ENCODE data around the gene SULF2. TPM values are rescaled to one million over a fixed set of nuclear protein-coding genes. Genes with fewer than 3 reads are reported as not detected.

The SULF2 gene
- total and polyA plus RNA-seq, 2 of the 13 experiments (the other 11 are each of a cell fraction or from before 2014, with no cell fraction given): 7.2 to 50.9 TPM

- TF ChIP-seq PBX2 (CRISPR knock-in tag; IDR thresholded peaks at IDR 0.05): 0 out of 2 replicates have a peak, but pooled peaks have one; percentile 50
- no peak for TF ChIP-seq RBAK (CRISPR knock-in tag; IDR thresholded peaks at IDR 0.05)
- TF ChIP-seq SP4 (CRISPR knock-in tag; IDR thresholded peaks at IDR 0.05): no peak
- TF ChIP-seq KAT7 (CRISPR knock-in tag; IDR thresholded peaks at IDR 0.05; ENCODE audit: borderline replicate concordance): no peak
- TF ChIP-seq ZNF543 (CRISPR knock-in tag; IDR thresholded peaks at IDR 0.05): no peak
- TF ChIP-seq ZBTB43 (CRISPR knock-in tag; conservative IDR thresholded peaks at IDR 0.05): no peak
- TF ChIP-seq HOXA3 (CRISPR knock-in tag; IDR thresholded peaks at IDR 0.05): peak; percentile 50
- TF ChIP-seq ZNF747 (CRISPR knock-in tag; IDR thresholded peaks at IDR 0.05; ENCODE audit: borderline replicate concordance): peak; percentile 21; the same call in 1 of the 2 replicates
- TF ChIP-seq ZNF761 (CRISPR knock-in tag; conservative IDR thresholded peaks at IDR 0.05): no peak
- 0 out of 2 replicates have a peak, but pooled peaks have one; percentile 17 for TF ChIP-seq SALL1 (CRISPR knock-in tag; IDR thresholded peaks at IDR 0.05)
- TF ChIP-seq MBNL3 (CRISPR knock-in tag; conservative IDR thresholded peaks at IDR 0.05): no peak
- TF ChIP-seq MTERF4 (CRISPR knock-in tag; IDR thresholded peaks at IDR 0.05): no peak
- no peak for TF ChIP-seq ZNF33A (CRISPR knock-in tag; IDR thresholded peaks at IDR 0.05; ENCODE audit: borderline replicate concordance)
- no peak for TF ChIP-seq MED1 (CRISPR knock-in tag; IDR thresholded peaks at IDR 0.05)
- peak; percentile 27; the same call in 1 of the 2 replicates for TF ChIP-seq ZNF556 (CRISPR knock-in tag; IDR thresholded peaks at IDR 0.05; ENCODE audit: borderline replicate concordance)
- TF ChIP-seq BRF2 (CRISPR knock-in tag; IDR thresholded peaks at IDR 0.05): no peak
- TF ChIP-seq ZNF382 (CRISPR knock-in tag; IDR thresholded peaks at IDR 0.05; ENCODE audit: borderline replicate concordance): no peak
- TF ChIP-seq MAZ (IDR thresholded peaks at IDR 0.05; ENCODE audit: borderline replicate concordance, low read depth, low read length): no peak
- TF ChIP-seq MAZ (CRISPR knock-in tag; IDR thresholded peaks at IDR 0.05; ENCODE audit: low read depth): 0 out of 2 replicates have a peak, but pooled peaks have one; percentile 25
- peak; percentile 59; the same call in 1 of the 2 replicates for TF ChIP-seq HNF4A (CRISPR knock-in tag; IDR thresholded peaks at IDR 0.05)
- TF ChIP-seq HNF4G (IDR thresholded peaks at IDR 0.05; ENCODE audit: borderline replicate concordance, low read depth, low read length): 0 out of 2 replicates have a peak, but pooled peaks have one; percentile 47
- no peak for TF ChIP-seq HNF4G (CRISPR knock-in tag; IDR thresholded peaks at IDR 0.05; ENCODE audit: borderline replicate concordance, low read depth)
- no peak for TF ChIP-seq ZNF337 (CRISPR knock-in tag; IDR thresholded peaks at IDR 0.05; ENCODE audit: borderline replicate concordance, low read depth)
- TF ChIP-seq ZNF451 (CRISPR knock-in tag; IDR thresholded peaks at IDR 0.05): no peak
- 0 out of 2 replicates have a peak, but pooled peaks have one; percentile 15 for TF ChIP-seq SP2 (CRISPR knock-in tag; IDR thresholded peaks at IDR 0.05)
Observed at GRCh38 chr20:47675190-47676142, 109.8 kb downstream of the SULF2 start (continued).

Data from HepG2 (cell line).